ENCODE data around the gene HPCAL1. TPM values are rescaled to one million over a fixed set of nuclear protein-coding genes. Genes with fewer than 3 reads are reported as not detected.

Gene HPCAL1
- total and polyA plus RNA-seq, 8 donors = 22.1 to 32.7 (median 26.4) TPM

DNA sequence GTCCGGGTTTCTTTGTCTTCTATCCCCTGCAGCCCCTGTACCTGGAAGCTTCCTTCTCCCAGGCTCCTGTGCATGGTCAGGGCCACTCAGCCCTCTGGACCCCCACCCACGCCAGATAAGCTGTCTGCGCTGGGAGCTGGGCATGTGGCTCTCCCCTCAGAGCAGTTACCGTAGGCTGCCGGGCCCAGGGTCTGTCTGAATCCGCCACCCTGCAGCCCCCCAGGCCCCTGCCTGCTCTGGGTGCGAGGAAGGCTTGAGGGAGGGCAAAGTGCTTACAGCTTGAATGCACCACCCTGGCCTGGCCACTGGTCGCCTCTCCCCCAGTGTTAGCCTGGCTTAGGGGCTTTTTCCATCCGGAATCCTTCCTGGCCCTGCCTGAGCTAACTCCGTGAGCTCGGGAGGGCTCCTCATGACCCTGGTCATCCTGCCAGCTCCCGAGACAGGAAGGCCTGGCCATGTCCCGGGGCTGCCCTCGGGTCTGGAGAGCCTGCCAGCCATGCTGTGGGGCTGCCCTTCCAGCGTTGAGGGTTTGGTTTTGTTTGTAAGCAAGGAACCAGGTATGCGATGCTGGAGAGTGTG, 94.7 kb downstream of the HPCAL1 start:
- peaks cover 0 to 6% (median 0%) of the 10 kb centered on the region in 3 donors for H3K4me1 ChIP-seq

DNA sequence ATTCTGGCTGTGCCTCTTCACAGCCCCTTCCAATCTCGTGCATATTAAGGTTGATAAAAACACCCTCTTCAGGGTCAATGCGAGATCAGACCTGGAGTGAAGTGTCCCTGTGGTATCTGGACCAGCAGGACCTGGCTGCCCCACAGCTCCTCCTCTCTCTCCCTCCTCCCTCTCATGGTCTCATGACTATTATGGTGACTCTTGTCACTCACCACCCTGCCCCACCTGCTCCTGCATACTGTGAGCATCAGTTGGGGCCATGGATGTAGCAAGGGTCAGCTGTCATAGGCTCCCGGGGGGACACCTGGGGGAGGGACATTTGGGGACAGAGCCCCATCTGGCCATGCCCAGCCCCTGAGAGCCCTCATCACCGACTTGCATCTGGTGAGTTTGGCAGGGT, 95.2 kb downstream of the HPCAL1 start:
- H3K27ac ChIP-seq = no peak overlapping the region
- TF ChIP-seq, protein P1, sequence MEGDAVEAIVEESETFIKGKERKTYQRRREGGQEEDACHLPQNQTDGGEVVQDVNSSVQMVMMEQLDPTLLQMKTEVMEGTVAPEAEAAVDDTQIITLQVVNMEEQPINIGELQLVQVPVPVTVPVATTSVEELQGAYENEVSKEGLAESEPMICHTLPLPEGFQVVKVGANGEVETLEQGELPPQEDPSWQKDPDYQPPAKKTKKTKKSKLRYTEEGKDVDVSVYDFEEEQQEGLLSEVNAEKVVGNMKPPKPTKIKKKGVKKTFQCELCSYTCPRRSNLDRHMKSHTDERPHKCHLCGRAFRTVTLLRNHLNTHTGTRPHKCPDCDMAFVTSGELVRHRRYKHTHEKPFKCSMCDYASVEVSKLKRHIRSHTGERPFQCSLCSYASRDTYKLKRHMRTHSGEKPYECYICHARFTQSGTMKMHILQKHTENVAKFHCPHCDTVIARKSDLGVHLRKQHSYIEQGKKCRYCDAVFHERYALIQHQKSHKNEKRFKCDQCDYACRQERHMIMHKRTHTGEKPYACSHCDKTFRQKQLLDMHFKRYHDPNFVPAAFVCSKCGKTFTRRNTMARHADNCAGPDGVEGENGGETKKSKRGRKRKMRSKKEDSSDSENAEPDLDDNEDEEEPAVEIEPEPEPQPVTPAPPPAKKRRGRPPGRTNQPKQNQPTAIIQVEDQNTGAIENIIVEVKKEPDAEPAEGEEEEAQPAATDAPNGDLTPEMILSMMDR (IDR thresholded peaks at IDR 0.05) = no peak
- no peaks in the 10 kb centered on the region for H3K36me3 ChIP-seq
- H3K27me3 ChIP-seq = no peaks in the 10 kb centered on the region
- 63 to 65% methylated on average over 4 of the region's 4 CpGs for WGBS, 2 donors
- intact Hi-C loops (cut with DNase I) = no loop called here
- FAIRE-seq (no peak), ATAC-seq (no peak), DNase-seq (no peak)
- no peak overlapping the region for H3K4me3 ChIP-seq
- H3K9me3 ChIP-seq = no peaks in the 10 kb centered on the region
- peaks cover 0 to 3% (median 0%) of the 10 kb centered on the region in 3 donors for H3K4me1 ChIP-seq

More for the DNA sequence above, 94.7 kb downstream of the HPCAL1 start:
- Histone ChIP-seq H3K9me3 (no peaks in the 10 kb centered on the region), H3K4me3 (no peak overlapping the region), H3K36me3 (no peaks in the 10 kb centered on the region), H3K27ac (no peak overlapping the region), H3K27me3 (no peaks in the 10 kb centered on the region)
- intact Hi-C loops (cut with DNase I) = no loop called here
- 87 to 89% methylated on average over 16 of the region's 16 CpGs for WGBS, 2 donors
- TF ChIP-seq, protein P1 (IDR thresholded peaks at IDR 0.05) = no peak
- FAIRE-seq = no peak
- ATAC-seq = no peak
- DNase-seq = no peak

DNA sequence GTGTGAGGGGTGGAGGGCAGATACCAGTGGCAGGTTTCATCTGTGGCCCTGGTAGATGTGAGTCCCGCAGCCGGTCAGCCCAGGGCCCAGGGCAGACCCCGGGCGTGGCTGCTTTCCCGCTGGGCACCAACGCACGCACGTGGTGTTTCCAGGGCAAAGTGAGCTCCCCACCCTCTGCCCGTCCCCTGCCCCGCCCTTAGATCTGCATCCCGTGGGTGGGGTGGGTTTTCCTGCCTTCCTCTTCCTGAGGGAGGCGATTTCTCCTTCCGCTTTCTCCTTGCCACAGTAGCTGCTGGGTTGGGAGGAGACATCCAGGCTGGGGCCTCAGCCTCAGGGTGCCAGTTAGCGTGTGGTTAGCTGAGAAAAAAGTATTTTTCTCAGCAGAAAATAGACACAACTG, 95.8 kb downstream of the HPCAL1 start:
- H3K27ac ChIP-seq = no peak overlapping the region

GRCh38 chr2:10399358-10399757, 96.7 kb downstream of the HPCAL1 start:
- ATAC-seq = no peak
- H3K36me3 ChIP-seq = no peaks in the 10 kb centered on the region
- no peak for DNase-seq
- TF ChIP-seq, protein P1 (IDR thresholded peaks at IDR 0.05) = no peak
- 81 to 98% methylated on average over 7 to 15 of the region's 16 CpGs for WGBS, 2 donors
- H3K27ac ChIP-seq = no peak overlapping the region
- no peaks in the 10 kb centered on the region for H3K27me3 ChIP-seq
- H3K4me1 ChIP-seq = peaks cover 0 to 3% (median 0%) of the 10 kb centered on the region in 3 donors
- no peaks in the 10 kb centered on the region for H3K9me3 ChIP-seq
- intact Hi-C loops (cut with DNase I) = no loop called here
- H3K4me3 ChIP-seq = no peak overlapping the region
- FAIRE-seq = no peak

More for the DNA sequence above, 95.8 kb downstream of the HPCAL1 start:
- no peaks in the 10 kb centered on the region for H3K36me3 ChIP-seq
- no peaks in the 10 kb centered on the region for H3K27me3 ChIP-seq
- intact Hi-C loops (cut with DNase I) = no loop called here
- H3K4me3 ChIP-seq = no peak overlapping the region
- DNase-seq (peak in 1 of 6 donors; percentile 65), ATAC-seq (peak in 3 of 4 donors; percentile 19 to 45 (median 20)), FAIRE-seq (no peak)
- no peaks in the 10 kb centered on the region for H3K9me3 ChIP-seq
- peaks cover 0 to 3% (median 0%) of the 10 kb centered on the region in 3 donors for H3K4me1 ChIP-seq
- 90 to 94% methylated on average over 14 of the region's 14 CpGs for WGBS, 2 donors
- TF ChIP-seq, protein P1 (IDR thresholded peaks at IDR 0.05) = no peak

DNA sequence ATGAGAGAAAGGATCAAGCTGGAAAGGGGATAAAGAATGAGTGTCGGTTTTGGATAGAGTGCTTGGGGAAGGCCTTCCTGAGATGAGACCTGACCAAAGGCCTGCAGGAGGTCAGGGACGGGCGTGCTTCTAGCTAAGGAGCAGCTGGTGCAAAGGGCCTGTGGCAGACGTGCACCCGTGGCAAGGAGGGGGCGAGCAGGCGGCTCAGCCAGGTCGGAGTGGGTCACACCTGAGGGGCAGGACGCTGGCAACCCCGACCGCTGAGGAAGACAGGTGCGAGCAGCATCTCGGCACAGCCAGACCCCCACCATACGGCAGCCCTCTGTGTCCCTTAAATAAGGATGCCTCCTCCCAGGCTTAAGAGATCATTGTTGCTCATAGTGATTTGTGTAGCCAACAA, 97.3 kb downstream of the HPCAL1 start:
- intact Hi-C loops (cut with DNase I) = loop anchor here in 1 of 3 donors (10.0 kb wide), 1 partner anchor 125 kb away; no protein-coding TSS in a partner anchor
- Histone ChIP-seq H3K27me3 (no peaks in the 10 kb centered on the region), H3K9me3 (no peaks in the 10 kb centered on the region), H3K4me3 (no peak overlapping the region), H3K4me1 (peaks cover 3 to 6% (median 3%) of the 10 kb centered on the region in 3 donors), H3K27ac (no peak overlapping the region), H3K36me3 (no peaks in the 10 kb centered on the region)
- ATAC-seq (no peak), DNase-seq (peak in 1 of 6 donors; percentile 75), FAIRE-seq (no peak)
- TF ChIP-seq, protein P1 (IDR thresholded peaks at IDR 0.05) = no peak
- 90 to 91% methylated on average over 14 of the region's 14 CpGs for WGBS, 2 donors
